GM12865 (cell line): ENCODE measurements around the gene SLC25A30.

Source experiments
- DNase-seq: peaks from one replicate; pipeline ENCODE4 v3.0.0; 2010; ENCODE audit warnings: low read depth
- H3K4me3 ChIP-seq: 2 replicates; pipeline ENCODE4 v1.5.1; 2011; ENCODE audit warnings: mild to moderate bottlenecking, low read depth, low read length, control low read depth
- TF ChIP-seq, protein P1 (sequence below): IDR thresholded peaks from 2 replicates; pipeline ENCODE4 v1.5.1; 2011; ENCODE audit warnings: low read length, control low read depth, low read depth, inconsistent platforms; ENCODE audit not compliant: insufficient read depth; ENCODE audit errors: missing control alignments

SLC25A30 gene, protein sequence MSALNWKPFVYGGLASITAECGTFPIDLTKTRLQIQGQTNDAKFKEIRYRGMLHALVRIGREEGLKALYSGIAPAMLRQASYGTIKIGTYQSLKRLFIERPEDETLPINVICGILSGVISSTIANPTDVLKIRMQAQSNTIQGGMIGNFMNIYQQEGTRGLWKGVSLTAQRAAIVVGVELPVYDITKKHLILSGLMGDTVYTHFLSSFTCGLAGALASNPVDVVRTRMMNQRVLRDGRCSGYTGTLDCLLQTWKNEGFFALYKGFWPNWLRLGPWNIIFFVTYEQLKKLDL

DNA sequence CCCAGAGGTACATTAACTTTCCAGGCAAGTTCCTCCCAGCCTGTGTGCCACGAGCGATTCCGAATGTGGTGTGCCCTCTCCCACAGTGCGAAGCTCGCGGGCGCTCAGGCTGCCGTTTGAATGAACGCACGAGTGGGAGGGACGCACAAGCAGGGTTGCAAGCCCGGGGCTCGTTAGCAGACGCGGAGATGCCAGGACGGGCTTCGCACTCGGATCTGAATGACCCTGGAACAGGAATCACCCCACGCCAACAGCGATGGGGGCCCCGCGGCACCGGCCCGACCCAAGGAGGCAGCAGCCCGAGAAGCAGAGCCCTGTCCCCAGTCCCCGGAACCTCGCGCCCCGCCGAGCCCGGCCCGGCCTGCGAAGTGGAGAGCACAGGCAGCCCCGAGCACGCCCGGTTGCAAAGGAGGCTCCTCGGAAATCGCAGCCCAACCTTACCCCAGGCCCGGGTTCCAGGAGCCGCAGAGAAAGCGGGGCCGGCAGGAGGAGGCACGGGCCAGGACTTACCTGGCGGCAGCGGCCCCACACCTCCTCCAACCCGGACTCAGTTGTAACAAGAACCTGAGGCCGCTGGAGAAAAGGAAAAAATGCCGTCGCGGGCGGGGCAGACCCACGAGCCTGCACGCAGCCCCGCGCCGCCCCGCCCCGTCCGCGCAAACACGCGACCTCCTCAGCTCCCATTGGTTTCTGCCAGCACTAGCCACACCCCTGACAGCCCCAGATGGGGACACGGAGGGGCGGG is at the start of gene SLC25A30:
Gene SLC25A30, minus strand, starts transcription at position 584 of the 745 bp plus-strand sequence. CDS start 6,948 bp downstream, outside the sequence.
- peak within 1 kb of the TSS; percentile 88 for H3K4me3 ChIP-seq
- TF ChIP-seq, protein P1, sequence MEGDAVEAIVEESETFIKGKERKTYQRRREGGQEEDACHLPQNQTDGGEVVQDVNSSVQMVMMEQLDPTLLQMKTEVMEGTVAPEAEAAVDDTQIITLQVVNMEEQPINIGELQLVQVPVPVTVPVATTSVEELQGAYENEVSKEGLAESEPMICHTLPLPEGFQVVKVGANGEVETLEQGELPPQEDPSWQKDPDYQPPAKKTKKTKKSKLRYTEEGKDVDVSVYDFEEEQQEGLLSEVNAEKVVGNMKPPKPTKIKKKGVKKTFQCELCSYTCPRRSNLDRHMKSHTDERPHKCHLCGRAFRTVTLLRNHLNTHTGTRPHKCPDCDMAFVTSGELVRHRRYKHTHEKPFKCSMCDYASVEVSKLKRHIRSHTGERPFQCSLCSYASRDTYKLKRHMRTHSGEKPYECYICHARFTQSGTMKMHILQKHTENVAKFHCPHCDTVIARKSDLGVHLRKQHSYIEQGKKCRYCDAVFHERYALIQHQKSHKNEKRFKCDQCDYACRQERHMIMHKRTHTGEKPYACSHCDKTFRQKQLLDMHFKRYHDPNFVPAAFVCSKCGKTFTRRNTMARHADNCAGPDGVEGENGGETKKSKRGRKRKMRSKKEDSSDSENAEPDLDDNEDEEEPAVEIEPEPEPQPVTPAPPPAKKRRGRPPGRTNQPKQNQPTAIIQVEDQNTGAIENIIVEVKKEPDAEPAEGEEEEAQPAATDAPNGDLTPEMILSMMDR = no peak
- DNase-seq = peak; percentile 94

DNA sequence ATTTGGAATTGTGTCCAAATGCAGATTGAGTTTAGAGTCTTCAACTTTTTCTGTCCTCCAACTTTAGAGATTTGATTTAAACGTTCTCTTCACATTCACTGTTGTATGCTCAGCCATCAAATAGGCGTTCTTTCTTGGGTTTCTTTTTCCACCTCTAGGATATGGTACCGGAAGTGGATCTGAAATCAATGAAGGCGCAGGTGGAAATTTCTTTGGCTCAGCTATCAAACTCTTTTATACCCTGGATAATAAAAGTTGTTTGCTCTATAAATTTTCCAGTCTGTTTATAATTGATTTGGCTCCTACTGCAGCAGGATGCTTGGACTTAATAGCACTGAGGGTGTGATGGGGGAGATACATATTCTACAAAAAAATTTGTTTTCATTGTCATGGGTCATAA is 48.2 kb upstream of the SLC25A30 start:
- DNase-seq = no peak
- no peak overlapping the region; the same call in 1 of the 2 replicates for H3K4me3 ChIP-seq
- TF ChIP-seq, protein P1 = no peak

DNA sequence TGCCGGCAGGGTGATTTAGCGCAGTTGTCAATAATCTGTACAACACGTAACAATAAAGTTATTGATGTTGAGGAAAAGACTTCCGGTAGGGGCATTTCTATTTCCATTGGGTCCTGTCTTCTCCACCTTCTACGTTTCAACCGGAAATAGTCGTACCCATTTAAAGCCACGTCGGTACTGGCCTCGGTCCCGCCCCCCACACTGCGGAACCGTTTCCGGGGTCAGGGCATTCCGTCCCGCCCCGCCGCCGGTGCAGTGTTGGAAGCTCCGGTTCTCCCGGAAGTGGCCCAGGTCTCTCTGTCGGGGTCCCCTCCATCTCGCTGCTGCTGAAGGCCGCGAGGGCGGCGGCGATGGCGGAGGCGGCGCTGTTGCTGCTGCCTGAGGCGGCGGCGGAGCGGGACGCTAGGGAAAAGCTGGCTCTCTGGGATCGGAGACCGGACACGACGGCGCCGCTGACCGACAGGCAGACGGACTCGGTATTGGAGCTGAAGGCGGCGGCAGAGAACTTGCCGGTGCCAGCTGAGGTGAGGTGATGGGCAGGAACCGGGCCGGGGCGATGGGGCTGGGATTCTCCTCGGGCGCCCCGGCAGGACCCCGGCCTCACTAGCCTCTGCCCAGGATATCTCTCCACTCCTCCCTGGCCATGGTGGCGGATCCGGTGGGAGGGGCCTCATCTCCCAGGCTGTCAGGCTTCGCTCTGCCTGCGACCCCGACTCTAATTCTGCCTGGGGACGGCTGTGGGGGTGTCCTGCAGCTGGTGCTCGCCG is 46.7 kb upstream of the SLC25A30 start, which contains the start of gene COG3:
Gene COG3, plus strand, starts transcription at position 253 of the 767 bp plus-strand sequence. Its CDS starts 98 bp downstream, at position 351.
- DNase-seq = peak; percentile 97
- TF ChIP-seq, protein P1 = peak; percentile 3
- H3K4me3 ChIP-seq = peak within 1 kb of the TSS; percentile 98

DNA sequence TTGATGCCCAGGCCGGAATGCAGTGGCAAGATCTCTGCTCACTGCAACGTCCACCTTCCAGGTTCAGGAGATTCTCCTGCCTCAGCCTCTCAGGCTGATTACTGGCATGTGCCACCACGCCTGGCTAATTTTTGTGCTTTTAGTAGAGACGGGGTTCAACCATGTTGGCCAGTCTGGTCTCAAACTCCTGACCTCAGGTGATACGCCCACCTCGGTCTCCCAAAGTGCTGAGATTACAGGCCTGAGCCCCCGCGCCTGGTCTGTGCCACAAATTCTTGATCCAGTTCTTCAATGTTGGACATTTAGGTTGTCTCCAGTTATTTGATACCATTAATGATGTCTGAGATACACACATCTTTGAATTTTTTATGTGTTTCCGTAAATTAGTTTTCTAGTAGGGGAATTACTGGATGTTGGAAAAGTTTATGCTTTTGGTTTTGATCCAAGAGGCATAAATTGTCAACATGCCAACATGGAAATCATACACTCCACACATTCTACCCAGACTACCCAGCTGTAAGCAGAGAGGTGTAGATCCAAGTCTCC is 46.0 kb upstream of the SLC25A30 start:
- H3K4me3 ChIP-seq = peak overlapping the region; percentile 98
- TF ChIP-seq, protein P1 = peak; percentile 31
- DNase-seq = no peak

DNA sequence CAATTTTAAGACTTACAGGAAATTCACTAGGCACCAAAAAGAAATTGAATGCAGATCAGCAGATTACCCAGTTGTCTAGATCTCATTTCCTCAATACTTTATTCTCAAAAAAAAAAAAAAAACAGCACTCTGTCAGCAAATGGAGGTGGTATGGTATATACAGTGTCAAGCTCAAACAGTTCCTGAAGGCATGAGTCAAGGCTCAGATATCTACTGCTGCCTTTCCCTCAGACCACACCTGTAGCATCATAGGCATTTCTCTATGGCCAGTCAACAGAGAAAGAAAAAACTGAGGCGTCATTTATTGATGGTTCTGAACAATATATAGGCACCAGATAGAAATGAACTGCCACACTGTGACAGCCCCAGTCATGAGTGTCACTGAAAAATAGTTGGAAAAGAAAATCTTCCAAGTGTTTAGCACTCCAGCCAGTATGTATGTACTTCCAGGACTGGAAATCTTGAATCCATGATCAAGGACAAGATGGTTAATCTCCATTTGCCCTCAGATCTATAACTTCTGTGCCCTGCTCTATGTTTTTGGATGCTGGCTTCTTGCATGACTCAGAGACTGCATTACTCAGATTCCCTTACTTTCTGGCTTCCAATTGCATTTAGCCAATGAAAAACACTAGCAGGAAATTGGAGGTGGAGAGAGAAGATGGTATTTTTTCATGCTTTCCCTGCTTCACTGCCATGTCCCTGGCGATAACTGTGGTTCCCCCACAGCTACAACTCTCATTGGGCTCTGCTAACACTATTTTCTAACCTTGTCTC is 38.2 kb upstream of the SLC25A30 start:
- TF ChIP-seq, protein P1 = no peak
- DNase-seq = no peak
- no peak overlapping the region for H3K4me3 ChIP-seq

DNA sequence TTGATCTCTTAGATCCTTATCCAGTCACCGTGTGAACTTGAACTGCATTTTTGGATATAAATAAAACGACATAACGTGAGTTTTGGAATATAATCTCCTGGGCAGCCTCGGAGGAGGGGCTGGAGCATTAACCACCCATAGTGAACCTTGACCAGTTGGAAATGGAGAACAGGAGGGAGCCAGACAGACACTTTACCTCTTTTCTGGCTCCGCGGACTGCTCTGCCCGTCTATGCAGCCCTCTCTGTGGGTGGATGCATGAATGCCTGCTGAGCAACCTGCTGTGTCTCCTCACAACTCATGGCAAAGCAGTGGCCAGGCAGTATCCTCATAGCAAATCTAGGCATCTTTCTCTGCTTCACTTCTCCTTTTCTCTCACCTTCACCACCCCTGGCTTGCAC is 36.0 kb upstream of the SLC25A30 start:
- TF ChIP-seq, protein P1 = no peak
- H3K4me3 ChIP-seq = no peak overlapping the region
- no peak for DNase-seq
